ENCODE measurements around the gene EFCAB8.
A peak's percentile ranks its signal among the peaks of the same experiment; 100 is the strongest.
"Not testable (repeated sequence)": the region's sequence is repeated elsewhere in the genome, so short reads cannot be mapped to it uniquely, and the experiment has no call there.

EFCAB8 gene

GRCh38 chr20:32914031-32914430 lies 55.3 kb downstream of the EFCAB8 start:
- DNase-seq, result no peak

GRCh38 chr20:32917191-32917950 lies 58.6 kb downstream of the EFCAB8 start:
- DNase-seq, result no peak

GRCh38 chr20:32918296-32918695 lies 59.6 kb downstream of the EFCAB8 start:
- DNase-seq, result no peak

GRCh38 chr20:32918751-32919150 lies 60.0 kb downstream of the EFCAB8 start:
- DNase-seq, result no peak

GRCh38 chr20:32920066-32920465 lies 61.3 kb downstream of the EFCAB8 start:
- no peak for DNase-seq

GRCh38 chr20:32920530-32921298 lies 62.0 kb downstream of the EFCAB8 start:
- DNase-seq, result no peak

GRCh38 chr20:32922466-32922865 lies 63.7 kb downstream of the EFCAB8 start:
- DNase-seq, result no peak

GRCh38 chr20:32924781-32925180 lies 66.1 kb downstream of the EFCAB8 start:
- no peak for DNase-seq

GRCh38 chr20:32925481-32926196 lies 66.9 kb downstream of the EFCAB8 start:
- DNase-seq, result no peak

- DNase-seq, result no peak
Measured at GRCh38 chr20:32929162-32929561, 70.4 kb downstream of the EFCAB8 start.

GRCh38 chr20:32930181-32930580 lies 71.5 kb downstream of the EFCAB8 start:
- DNase-seq, result no peak

- no peak for DNase-seq
Measured at GRCh38 chr20:32930701-32931100, 72.0 kb downstream of the EFCAB8 start.

- DNase-seq, result no peak
Measured at GRCh38 chr20:32934580-32934979, 75.9 kb downstream of the EFCAB8 start.

GRCh38 chr20:32941155-32941885 lies 82.6 kb downstream of the EFCAB8 start:
- DNase-seq, result peak; percentile 27

GRCh38 chr20:32943490-32944052 lies 84.8 kb downstream of the EFCAB8 start:
- no peak for DNase-seq

- DNase-seq, result peak; percentile 46
Measured at GRCh38 chr20:32945710-32946221, 87.0 kb downstream of the EFCAB8 start.

GRCh38 chr20:32946629-32947028 lies 87.9 kb downstream of the EFCAB8 start:
- DNase-seq, result no peak

GRCh38 chr20:32950539-32950938 lies 91.8 kb downstream of the EFCAB8 start:
- DNase-seq, result not testable (repeated sequence)

- no peak for DNase-seq
Measured at GRCh38 chr20:32957459-32957858, 98.7 kb downstream of the EFCAB8 start.

GRCh38 chr20:32958574-32958973 lies 99.9 kb downstream of the EFCAB8 start:
- DNase-seq, result no peak

GRCh38 chr20:32959351-32960221 lies 100.9 kb downstream of the EFCAB8 start:
- DNase-seq, result no peak

- no peak for DNase-seq
Measured at GRCh38 chr20:32960222-32960518, 101.4 kb downstream of the EFCAB8 start.
